ENCODE data around the gene SF3B2. TPM values are rescaled to one million over a fixed set of nuclear protein-coding genes. Genes with fewer than 3 reads are reported as not detected.

SF3B2 gene
- total RNA-seq, 1 donor from 2014 or later, result 193 TPM

- peak overlapping the region; percentile 48 for H3K4me3 Mint-ChIP-seq (ENCODE audit: unreplicated experiment)
- no peaks in the 10 kb centered on the region for H3K27me3 Mint-ChIP-seq (ENCODE audit: unreplicated experiment)
- H3K4me1 Mint-ChIP-seq (ENCODE audit: unreplicated experiment), result peaks cover 37% of the 10 kb centered on the region
- H3K9me3 Mint-ChIP-seq (ENCODE audit: unreplicated experiment), result no peaks in the 10 kb centered on the region
- TF ChIP-seq, protein P1, sequence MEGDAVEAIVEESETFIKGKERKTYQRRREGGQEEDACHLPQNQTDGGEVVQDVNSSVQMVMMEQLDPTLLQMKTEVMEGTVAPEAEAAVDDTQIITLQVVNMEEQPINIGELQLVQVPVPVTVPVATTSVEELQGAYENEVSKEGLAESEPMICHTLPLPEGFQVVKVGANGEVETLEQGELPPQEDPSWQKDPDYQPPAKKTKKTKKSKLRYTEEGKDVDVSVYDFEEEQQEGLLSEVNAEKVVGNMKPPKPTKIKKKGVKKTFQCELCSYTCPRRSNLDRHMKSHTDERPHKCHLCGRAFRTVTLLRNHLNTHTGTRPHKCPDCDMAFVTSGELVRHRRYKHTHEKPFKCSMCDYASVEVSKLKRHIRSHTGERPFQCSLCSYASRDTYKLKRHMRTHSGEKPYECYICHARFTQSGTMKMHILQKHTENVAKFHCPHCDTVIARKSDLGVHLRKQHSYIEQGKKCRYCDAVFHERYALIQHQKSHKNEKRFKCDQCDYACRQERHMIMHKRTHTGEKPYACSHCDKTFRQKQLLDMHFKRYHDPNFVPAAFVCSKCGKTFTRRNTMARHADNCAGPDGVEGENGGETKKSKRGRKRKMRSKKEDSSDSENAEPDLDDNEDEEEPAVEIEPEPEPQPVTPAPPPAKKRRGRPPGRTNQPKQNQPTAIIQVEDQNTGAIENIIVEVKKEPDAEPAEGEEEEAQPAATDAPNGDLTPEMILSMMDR (IDR thresholded peaks at IDR 0.05), result peak; percentile 96
- peak; percentile 93 for DNase-seq (ENCODE audit: extremely low spot score, unreplicated experiment)
- H3K27ac Mint-ChIP-seq (ENCODE audit: unreplicated experiment), result peak overlapping the region; percentile 97
- peaks cover 52% of the 10 kb centered on the region for H3K36me3 Mint-ChIP-seq (ENCODE audit: unreplicated experiment)
Observed at GRCh38 chr11:66068154-66068821, 16.1 kb downstream of the SF3B2 start.

GRCh38 chr11:66068923-66069714 is 17.0 kb downstream of the SF3B2 start:
- Mint-ChIP-seq H3K27ac (ENCODE audit: unreplicated experiment) (peak overlapping the region; percentile 97), H3K9me3 (ENCODE audit: unreplicated experiment) (no peaks in the 10 kb centered on the region), H3K27me3 (ENCODE audit: unreplicated experiment) (no peaks in the 10 kb centered on the region), H3K4me1 (ENCODE audit: unreplicated experiment) (peaks cover 37% of the 10 kb centered on the region), H3K36me3 (ENCODE audit: unreplicated experiment) (peaks cover 45% of the 10 kb centered on the region), H3K4me3 (ENCODE audit: unreplicated experiment) (peak overlapping the region; percentile 80)
- DNase-seq (ENCODE audit: extremely low spot score, unreplicated experiment), result peak; percentile 86
- TF ChIP-seq, protein P1 (IDR thresholded peaks at IDR 0.05), result peak; percentile 25

DNA sequence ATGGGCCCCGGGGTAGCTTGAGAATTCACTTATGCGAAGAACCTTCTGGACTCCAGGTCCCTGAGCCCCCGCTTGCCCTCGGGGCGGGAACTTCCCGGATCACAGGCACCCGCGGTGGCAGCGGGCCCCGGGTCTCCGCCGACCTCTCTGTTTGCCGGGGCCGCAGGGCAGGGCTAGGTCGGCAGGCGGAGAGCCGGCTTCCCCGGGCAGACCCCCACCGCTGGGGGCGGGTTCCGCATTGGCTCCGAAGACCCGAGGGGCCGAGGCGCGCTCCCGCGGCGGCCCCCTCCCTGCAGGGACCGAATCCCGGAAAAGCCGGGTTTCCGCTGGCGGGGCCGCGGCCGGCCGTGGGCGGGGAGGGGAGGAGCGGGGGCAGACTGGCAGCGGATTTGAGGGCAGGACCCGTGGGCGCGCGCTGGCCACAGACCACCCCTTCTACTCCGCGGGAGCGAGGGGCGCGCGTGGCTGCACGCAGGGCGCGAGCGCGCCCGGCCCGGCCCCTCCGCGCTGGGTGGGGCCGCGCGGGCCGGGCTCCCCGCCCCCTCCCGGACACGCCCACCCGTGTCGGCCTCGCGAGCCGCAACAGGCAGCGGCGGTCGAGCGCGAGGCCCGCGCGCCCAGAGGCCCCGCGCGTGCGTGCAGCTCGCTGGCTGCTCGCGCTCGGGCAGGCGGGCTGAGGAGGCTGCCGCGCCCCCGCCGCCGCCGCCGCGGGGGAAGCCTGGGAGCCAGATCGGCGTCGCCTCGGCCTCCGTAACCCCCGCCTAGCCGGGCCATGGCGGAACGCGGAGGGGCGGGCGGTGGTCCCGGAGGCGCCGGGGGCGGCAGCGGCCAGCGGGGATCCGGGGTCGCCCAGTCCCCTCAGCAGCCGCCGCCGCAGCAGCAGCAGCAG is 17.8 kb downstream of the SF3B2 start, which contains the start of gene PACS1:
PACS1 (plus strand) TSS at position 558 of the 889 bp plus-strand sequence; CDS start at position 773, 215 bp downstream.
- H3K27ac Mint-ChIP-seq (ENCODE audit: unreplicated experiment), result peak within 1 kb of the TSS; percentile 97
- peaks cover 42% of the 10 kb centered on the region for H3K4me1 Mint-ChIP-seq (ENCODE audit: unreplicated experiment)
- no peaks in the 10 kb centered on the region for H3K27me3 Mint-ChIP-seq (ENCODE audit: unreplicated experiment)
- H3K36me3 Mint-ChIP-seq (ENCODE audit: unreplicated experiment), result peaks cover 42% of the 10 kb centered on the region
- peak within 1 kb of the TSS; percentile 88 for H3K4me3 Mint-ChIP-seq (ENCODE audit: unreplicated experiment)
- TF ChIP-seq, protein P1 (IDR thresholded peaks at IDR 0.05), result peak; percentile 6
- DNase-seq (ENCODE audit: extremely low spot score, unreplicated experiment), result peak; percentile 94
- no peaks in the 10 kb centered on the region for H3K9me3 Mint-ChIP-seq (ENCODE audit: unreplicated experiment)

- H3K4me3 Mint-ChIP-seq (ENCODE audit: unreplicated experiment), result peak overlapping the region; percentile 88
- peak overlapping the region; percentile 71 for H3K27ac Mint-ChIP-seq (ENCODE audit: unreplicated experiment)
- H3K27me3 Mint-ChIP-seq (ENCODE audit: unreplicated experiment), result no peaks in the 10 kb centered on the region
- no peaks in the 10 kb centered on the region for H3K9me3 Mint-ChIP-seq (ENCODE audit: unreplicated experiment)
- peaks cover 37% of the 10 kb centered on the region for H3K36me3 Mint-ChIP-seq (ENCODE audit: unreplicated experiment)
- peak; percentile 85 for DNase-seq (ENCODE audit: extremely low spot score, unreplicated experiment)
- TF ChIP-seq, protein P1 (IDR thresholded peaks at IDR 0.05), result no peak
- peaks cover 42% of the 10 kb centered on the region for H3K4me1 Mint-ChIP-seq (ENCODE audit: unreplicated experiment)
Observed at GRCh38 chr11:66070604-66071380, 18.6 kb downstream of the SF3B2 start.

All from osteocyte (in vitro differentiated cells).